HCT116 (cell line): ENCODE results near the gene UNC93B1. TPM values are rescaled to one million over a fixed set of nuclear protein-coding genes. Genes with fewer than 3 reads are reported as not detected.
"Not testable (repeated sequence)": the region's sequence is repeated elsewhere in the genome, so short reads cannot be mapped to it uniquely, and the experiment has no call there.

Experiments
- ATAC-seq: fragments of 200-7000 bp; cut with Tn5 transposase; 2 replicates; pipeline ENCODE4 v1.9.1; 2020; ENCODE audit warnings: mild to moderate bottlenecking, moderate library complexity
- BruUV-seq: library from RNA; stranded (reverse); fragments of 400-500 nt; replicated peaks from 2 replicates; lab custom pipeline; 2021; lab: Mats Ljungman, UMichigan
- CTCF ChIA-PET: fragments of 300-600 bp; sonication (Branson Sonifier 250); formaldehyde crosslinking; loops from one replicate; lab custom pipeline; 2021; ENCODE audit warnings: antibody characterized with exemption; lab: Charles Lee
- POLR2A ChIA-PET: fragments of 300-600, 350-600 bp; sonication (Branson Sonifier 250); formaldehyde crosslinking; loops from one replicate; lab custom pipeline; 2021; ENCODE audit warnings: antibody characterized with exemption; lab: Charles Lee
- RAD21 ChIA-PET, 2 experiments: fragments of 300-600 bp; sonication (Branson Sonifier 250); formaldehyde crosslinking; loops; one replicate each; lab custom pipeline; 2023; ENCODE audit warnings: low total read pairs in 2 of 2; ENCODE audit not compliant: uncharacterized antibody in 2 of 2, unreplicated experiment in 2 of 2, low non-redundant PET in 1 of 2; lab: Charles Lee
- DNase-seq: peaks from one replicate; pipeline ENCODE4 v3.0.0-alpha.2; 2010; ENCODE audit warnings: low read depth, low spot score
- H2AFZ ChIP-seq: fragments of 200-600 bp; shearing (Covaris generic), sonication (generic); 2 replicates; pipeline ENCODE4 v1.6.1; 2017; ENCODE audit warnings: low read depth, mixed run types, mixed read lengths, antibody characterized with exemption, low read length; ENCODE audit not compliant: poor library complexity, severe bottlenecking
- H3K27ac ChIP-seq: 2 replicates; pipeline ENCODE4 v1.5.1; 2012; ENCODE audit warnings: low read depth, low read length
- H3K27me3 ChIP-seq: fragments of 200-600 bp; sonication (generic); 2 replicates; pipeline ENCODE4 v1.6.1; 2016; ENCODE audit warnings: mixed run types, low read length, mixed read lengths; ENCODE audit not compliant: insufficient read depth
- H3K36me3 ChIP-seq, 2 experiments: fragments of 200-500 bp in 1 of 2; fragments of 200-600 bp in 1 of 2; sonication (Bioruptor generic) in 1 of 2; sonication (generic) in 1 of 2; 2 replicates each; pipeline versions ENCODE4 v1.5.1 to v1.6.1; 2014 to 2016; ENCODE audit warnings: low read length in 2 of 2, inconsistent platforms in 1 of 2, mixed read lengths in 1 of 2, mixed run types in 1 of 2; ENCODE audit not compliant: insufficient read depth in 2 of 2, control insufficient read depth in 1 of 2
- H3K4me1 ChIP-seq, 2 experiments: fragments of 200-600 bp in 1 of 2; sonication (generic) in 1 of 2; 2 replicates each; pipeline versions ENCODE4 v1.5.1 to v1.6.1; 2012 to 2017; ENCODE audit warnings: low read length in 2 of 2, inconsistent platforms in 1 of 2, mild to moderate bottlenecking in 1 of 2, mixed read lengths in 1 of 2, mixed run types in 1 of 2, moderate library complexity in 1 of 2; ENCODE audit not compliant: insufficient read depth in 2 of 2, control insufficient read depth in 1 of 2
- H3K4me2 ChIP-seq: fragments of 200-600 bp; sonication (generic); 2 replicates; pipeline ENCODE4 v1.6.1; 2017; ENCODE audit warnings: mixed run types, low read length, mixed read lengths
- H3K4me3 ChIP-seq, 2 experiments: fragments of 200-600 bp in 1 of 2; sonication (generic) in 1 of 2; replicated peaks in 1 of 2; 2 replicates each; pipeline ENCODE4 v1.5.1; 2011 to 2016; ENCODE audit warnings: low read length in 2 of 2, control low read depth in 1 of 2, low read depth in 1 of 2, mild to moderate bottlenecking in 1 of 2, mixed read lengths in 1 of 2, mixed run types in 1 of 2
- H3K79me2 ChIP-seq: fragments of 200-600 bp; sonication (generic); 2 replicates; pipeline ENCODE4 v1.6.1; 2017; ENCODE audit warnings: mild to moderate bottlenecking, mixed run types, low read length, moderate library complexity, mixed read lengths; ENCODE audit not compliant: insufficient read depth
- H3K9ac ChIP-seq: fragments of 200-600 bp; sonication (generic); 2 replicates; pipeline ENCODE4 v1.6.1; 2016; ENCODE audit warnings: low read length, mixed read lengths
- H3K9me2 ChIP-seq: fragments of 200-600 bp; sonication (generic), shearing (Covaris generic); 2 replicates; pipeline ENCODE4 v1.6.1; 2017; ENCODE audit warnings: mixed run types, mild to moderate bottlenecking, moderate library complexity; ENCODE audit not compliant: insufficient read depth
- H3K9me3 ChIP-seq, 2 experiments: fragments of 200-500 bp in 1 of 2; fragments of 200-600 bp in 1 of 2; sonication (Bioruptor generic) in 1 of 2; sonication (generic) in 1 of 2; 2 replicates each; pipeline ENCODE4 v1.6.1; 2014 to 2017; ENCODE audit warnings: low read length in 2 of 2, mixed read lengths in 2 of 2, inconsistent platforms in 1 of 2, low read depth in 1 of 2, mild to moderate bottlenecking in 1 of 2, mixed run types in 1 of 2, moderate library complexity in 1 of 2; ENCODE audit not compliant: control insufficient read depth in 1 of 2, insufficient read depth in 1 of 2
- H4K20me1 ChIP-seq: fragments of 200-600 bp; sonication (generic), shearing (Covaris generic); 2 replicates; pipeline ENCODE4 v1.6.1; 2017; ENCODE audit warnings: mixed run types, mild to moderate bottlenecking, moderate library complexity; ENCODE audit not compliant: insufficient read depth
- intact Hi-C: fragments of 100-400 bp; cut with micrococcal nuclease; formaldehyde crosslinking; loops from 2 replicates; pipeline ENCODE4 v1.10.0; 2022
- total RNA-seq: library from RNA; stranded (reverse); gene quantifications from one replicate; pipeline ENCODE4 v1.2.1, GENCODE V29; 2021; ENCODE audit not compliant: unreplicated experiment

Gene UNC93B1
- total RNA-seq, 1 experiment from 2014 or later, result 72.9 TPM

- H3K9me3 ChIP-seq, DNase-seq, H3K36me3 ChIP-seq, H3K9ac ChIP-seq, H3K27ac ChIP-seq, H3K4me3 ChIP-seq, H3K79me2 ChIP-seq, H3K4me1 ChIP-seq, H3K9me2 ChIP-seq, BruUV-seq, RAD21 ChIA-PET, H3K27me3 ChIP-seq, CTCF ChIA-PET, intact Hi-C loops, ATAC-seq, POLR2A ChIA-PET, H3K4me2 ChIP-seq, H2AFZ ChIP-seq, H4K20me1 ChIP-seq: not testable (repeated sequence)
Observed at GRCh38 chr11:67950705-67951104, 53.2 kb downstream of the UNC93B1 start.

DNA sequence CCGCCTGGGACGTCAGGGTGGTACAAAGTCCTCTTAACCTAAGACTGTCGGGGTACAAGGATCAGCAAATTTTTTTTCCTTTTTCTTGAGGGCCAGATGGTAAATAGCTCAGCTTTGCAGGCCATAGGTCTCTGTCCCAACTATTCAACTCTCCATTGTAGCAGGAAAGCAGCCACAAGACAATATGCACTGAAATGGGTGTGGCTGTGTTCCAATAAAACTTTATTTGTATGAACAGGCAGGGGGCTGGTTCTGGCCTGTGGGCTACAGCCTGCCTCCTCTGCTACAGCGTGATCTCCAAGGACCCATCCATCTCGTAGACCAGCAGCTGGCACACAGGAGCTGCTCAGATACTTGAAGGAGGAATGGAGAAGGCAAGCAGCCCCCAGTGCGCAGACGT is 56.1 kb downstream of the UNC93B1 start:
- H3K4me3 ChIP-seq, H3K27me3 ChIP-seq, H3K27ac ChIP-seq, H3K9ac ChIP-seq, DNase-seq, BruUV-seq, H3K9me3 ChIP-seq, RAD21 ChIA-PET, ATAC-seq, H3K9me2 ChIP-seq, H3K79me2 ChIP-seq, intact Hi-C loops, H3K4me2 ChIP-seq, H3K36me3 ChIP-seq, POLR2A ChIA-PET, H3K4me1 ChIP-seq, H2AFZ ChIP-seq, H4K20me1 ChIP-seq: not testable (repeated sequence)
- CTCF ChIA-PET, result interaction anchor here (1.4 kb wide), 1 partner anchor 8 kb away, joined by 4 read pairs; no protein-coding TSS in a partner anchor

DNA sequence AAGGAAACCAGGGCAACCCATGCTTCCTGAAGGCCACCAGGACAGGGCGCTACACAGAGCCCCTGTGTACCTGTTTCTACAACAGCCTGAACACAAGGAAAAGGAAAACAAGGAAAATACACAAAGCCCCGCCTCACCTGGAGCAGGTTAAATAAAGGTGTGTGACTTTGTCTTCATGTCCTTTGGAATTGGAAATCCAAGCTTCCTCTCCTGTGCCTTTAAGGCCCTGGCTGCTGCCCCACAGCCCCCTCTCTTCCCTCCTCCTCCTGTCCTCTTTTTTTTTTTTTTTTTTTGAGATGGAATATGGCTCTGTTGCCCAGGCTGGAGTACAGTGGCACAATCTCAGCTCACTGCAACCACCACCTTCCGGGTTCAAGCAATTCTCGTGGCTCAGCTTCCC is 57.5 kb downstream of the UNC93B1 start:
- H3K9me3 ChIP-seq, H3K9ac ChIP-seq, BruUV-seq, ATAC-seq, intact Hi-C loops, H3K27ac ChIP-seq, H3K27me3 ChIP-seq, H3K4me2 ChIP-seq, H3K79me2 ChIP-seq, H3K36me3 ChIP-seq, H4K20me1 ChIP-seq, CTCF ChIA-PET, H3K4me1 ChIP-seq, H3K4me3 ChIP-seq, H3K9me2 ChIP-seq, DNase-seq, RAD21 ChIA-PET, H2AFZ ChIP-seq: not testable (repeated sequence)
- POLR2A ChIA-PET, result interaction anchor here (1.0 kb wide), 1 partner anchor 9 kb away, joined by 3 read pairs; no protein-coding TSS in a partner anchor
